Measurements from ENCODE around the gene CCDC6.
A peak's percentile ranks its signal among the peaks of the same experiment; 100 is the strongest.
"Not testable (repeated sequence)": the region's sequence is repeated elsewhere in the genome, so short reads cannot be mapped to it uniquely, and the experiment has no call there.

CCDC6 gene

GRCh38 chr10:59750155-59750945 lies 156.0 kb downstream of the CCDC6 start:
- H3K27me3 Mint-ChIP-seq (ENCODE audit: low read depth), result peaks cover 4% of the 10 kb centered on the region
- H3K36me3 Mint-ChIP-seq (ENCODE audit: low read depth), result no peaks in the 10 kb centered on the region
- TF ChIP-seq CTCF (IDR thresholded peaks at IDR 0.05; ENCODE audit: unreplicated experiment in 3 of 3), result no peak
- H3K4me1 Mint-ChIP-seq, result peaks cover 27% of the 10 kb centered on the region
- H3K4me3 Mint-ChIP-seq, result peak overlapping the region; percentile 51 to 88 (median 79)
- H3K9me3 Mint-ChIP-seq, result peaks cover 4% of the 10 kb centered on the region
- peak overlapping the region in 1 of 3 experiments; percentile 35 for H3K27ac Mint-ChIP-seq

GRCh38 chr10:59748834-59749233 lies 157.5 kb downstream of the CCDC6 start:
- TF ChIP-seq CTCF (IDR thresholded peaks at IDR 0.05; ENCODE audit: unreplicated experiment in 3 of 3), result no peak
- Mint-ChIP-seq H3K9me3 (peaks cover 11% of the 10 kb centered on the region), H3K4me1 (peaks cover 23% of the 10 kb centered on the region), H3K27ac (peak overlapping the region in 2 of 3 experiments; percentile 11 to 52), H3K4me3 (peak overlapping the region in 1 of 3 experiments; percentile 69), H3K27me3 (ENCODE audit: low read depth) (peaks cover 4% of the 10 kb centered on the region), H3K36me3 (ENCODE audit: low read depth) (no peaks in the 10 kb centered on the region)

- no peak for TF ChIP-seq CTCF (IDR thresholded peaks at IDR 0.05; ENCODE audit: unreplicated experiment in 3 of 3)
- H3K4me3 Mint-ChIP-seq, result no peak overlapping the region
- H3K27ac Mint-ChIP-seq, result no peak overlapping the region
- peaks cover 10% of the 10 kb centered on the region for H3K4me1 Mint-ChIP-seq
- no peaks in the 10 kb centered on the region for H3K36me3 Mint-ChIP-seq (ENCODE audit: low read depth)
- peaks cover 4% of the 10 kb centered on the region for H3K27me3 Mint-ChIP-seq (ENCODE audit: low read depth)
- peaks cover 11% of the 10 kb centered on the region for H3K9me3 Mint-ChIP-seq
Measured at GRCh38 chr10:59745163-59745650, 161.1 kb downstream of the CCDC6 start.

- peaks cover 11% of the 10 kb centered on the region for H3K9me3 Mint-ChIP-seq
- not testable (repeated sequence) for H3K27me3 Mint-ChIP-seq (ENCODE audit: low read depth); H3K27ac Mint-ChIP-seq; H3K4me3 Mint-ChIP-seq; H3K36me3 Mint-ChIP-seq (ENCODE audit: low read depth); H3K4me1 Mint-ChIP-seq
Measured at GRCh38 chr10:59744762-59745161, 161.6 kb downstream of the CCDC6 start.

DNA sequence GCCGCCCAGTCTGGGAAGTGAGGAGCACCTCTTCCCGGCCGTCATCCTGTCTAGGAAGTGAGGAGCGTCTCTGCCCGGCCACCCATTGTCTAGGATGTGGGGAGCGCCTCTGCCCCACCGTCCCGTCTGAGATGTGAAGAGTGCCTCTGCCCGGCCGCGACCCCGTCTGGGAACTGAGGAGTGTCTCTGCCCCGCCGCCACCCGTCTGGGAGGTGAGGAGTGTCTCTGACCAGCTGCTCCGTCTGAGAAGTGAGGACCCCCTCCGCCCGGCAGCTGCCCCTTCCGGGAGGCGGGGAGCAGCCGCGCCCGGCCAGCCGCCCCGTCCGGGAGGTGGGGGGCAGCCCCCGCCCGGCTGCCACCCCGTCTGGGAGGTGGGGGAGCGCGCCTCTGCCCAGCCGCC lies 162.2 kb downstream of the CCDC6 start:
- not testable (repeated sequence) for H3K36me3 Mint-ChIP-seq (ENCODE audit: low read depth); H3K27me3 Mint-ChIP-seq (ENCODE audit: low read depth); H3K27ac Mint-ChIP-seq; H3K4me1 Mint-ChIP-seq; H3K4me3 Mint-ChIP-seq
- H3K9me3 Mint-ChIP-seq, result peaks cover 11% of the 10 kb centered on the region

- Mint-ChIP-seq H3K9me3 (peaks cover 11% of the 10 kb centered on the region), H3K36me3 (ENCODE audit: low read depth) (no peaks in the 10 kb centered on the region), H3K4me1 (no peaks in the 10 kb centered on the region), H3K27ac (no peak overlapping the region), H3K4me3 (no peak overlapping the region), H3K27me3 (ENCODE audit: low read depth) (peaks cover 4% of the 10 kb centered on the region)
- TF ChIP-seq CTCF (IDR thresholded peaks at IDR 0.05; ENCODE audit: unreplicated experiment in 3 of 3), result no peak
Measured at GRCh38 chr10:59741583-59741982, 164.8 kb downstream of the CCDC6 start.

- TF ChIP-seq CTCF (IDR thresholded peaks at IDR 0.05; ENCODE audit: unreplicated experiment in 3 of 3), result no peak
- Mint-ChIP-seq H3K27ac (no peak overlapping the region), H3K27me3 (ENCODE audit: low read depth) (peaks cover 4% of the 10 kb centered on the region), H3K36me3 (ENCODE audit: low read depth) (no peaks in the 10 kb centered on the region), H3K4me1 (no peaks in the 10 kb centered on the region), H3K4me3 (no peak overlapping the region), H3K9me3 (peaks cover 11% of the 10 kb centered on the region)
Measured at GRCh38 chr10:59741048-59741447, 165.3 kb downstream of the CCDC6 start.

Data from nephron (organoid).